GM12878 (cell line): ENCODE measurements around the gene MAPK8IP3. TPM values are rescaled to one million over a fixed set of nuclear protein-coding genes. Genes with fewer than 3 reads are reported as not detected.
A peak's percentile ranks its signal among the peaks of the same experiment; 100 is the strongest.

Experiments
- DPF2 ChIP-seq: fragments of 450-650 bp; IDR thresholded peaks from 2 replicates; pipeline ENCODE4 v1.6.1; 2017; ENCODE audit warnings: mild to moderate bottlenecking
- E2F4 ChIP-seq: IDR thresholded peaks from 2 replicates; pipeline ENCODE4 v1.6.1; 2012; ENCODE audit warnings: low read depth, low read length, improper control_type of control experiment
- NKRF ChIP-seq: fragments of 450-650 bp; conservative IDR thresholded peaks from 2 replicates; pipeline ENCODE4 v1.6.1; 2017; ENCODE audit warnings: mild to moderate bottlenecking, moderate library complexity
- PML ChIP-seq: IDR thresholded peaks from 2 replicates; pipeline ENCODE4 v1.6.1; 2012; ENCODE audit warnings: low read length, inconsistent platforms
- REST ChIP-seq: IDR thresholded peaks from 2 replicates; pipeline ENCODE4 v1.6.1; 2012; ENCODE audit warnings: mild to moderate bottlenecking, low read depth, low read length
- WRNIP1 ChIP-seq: IDR thresholded peaks from 2 replicates; pipeline ENCODE4 v1.6.1; 2011; ENCODE audit warnings: low read depth, low read length, improper control_type of control experiment, borderline replicate concordance
- polyA plus RNA-seq, 11 experiments: library from polyadenylated mRNA; depleted of rRNA in 4 of 11; unstranded in 6 of 11; stranded (reverse) in 5 of 11; fragments of >200 nt; fragmentation: Nextera tagmentation in 4 of 11; fragmentation: Illumina TruSeq in 1 of 11; extraction: Ambion mirVana in 4 of 11; extraction: Trizol in 1 of 11; gene quantifications; 1 replicate in 1 of 11; 2 replicates in 10 of 11; pipeline versions ENCODE4 v1.2.1 to v1.2.3, GENCODE V29; 2011 to 2016; ENCODE audit warnings: inconsistent platforms in 2 of 11, missing spikeins in 2 of 11, low read depth in 1 of 11
- total RNA-seq, 4 experiments: library from RNA; depleted of rRNA in 3 of 4; stranded (reverse); fragments of >200 nt in 3 of 4; fragmentation: Illumina TruSeq in 1 of 4; extraction: Trizol in 1 of 4; gene quantifications; 2 replicates each; pipeline versions ENCODE4 v1.2.1 to v1.2.3, GENCODE V29; 2013 to 2021

Gene MAPK8IP3
- total and polyA plus RNA-seq, 10 of the 15 experiments (the other 5 are each of a cell fraction or from before 2014, with no cell fraction given): 0.06 to 67.9 (median 18.2) TPM

- TF ChIP-seq REST: no peak
- TF ChIP-seq PML: no peak; the same call in 1 of the 2 replicates
- TF ChIP-seq E2F4: no peak
- peak; percentile 51; the same call in 1 of the 2 replicates for TF ChIP-seq NKRF
- TF ChIP-seq WRNIP1: no peak
- no peak for TF ChIP-seq DPF2
These were observed 27.4 kb upstream of the MAPK8IP3 start (continued) for GRCh38 chr16:1678500-1679098.
